Inflammatory macrophage (primary cell): ENCODE results near the gene CA11.
"Not testable (repeated sequence)": the region's sequence is repeated elsewhere in the genome, so short reads cannot be mapped to it uniquely, and the experiment has no call there.

Experiments
- DNase-seq, 2 donors: peaks; one replicate each; pipeline ENCODE4 v3.0.0-alpha.2; 2020 to 2022
- total RNA-seq, 18 experiments: gene quantifications; one replicate each; lab custom pipeline; 2026; ENCODE audit warnings: mixed read lengths in 6 of 18, inconsistent platforms in 2 of 18; lab: John Stamatoyannopoulos, UW

CA11 gene
- 1.1 to 5.5 (median 2.1) reads per million in 18 experiments for total RNA-seq

DNA sequence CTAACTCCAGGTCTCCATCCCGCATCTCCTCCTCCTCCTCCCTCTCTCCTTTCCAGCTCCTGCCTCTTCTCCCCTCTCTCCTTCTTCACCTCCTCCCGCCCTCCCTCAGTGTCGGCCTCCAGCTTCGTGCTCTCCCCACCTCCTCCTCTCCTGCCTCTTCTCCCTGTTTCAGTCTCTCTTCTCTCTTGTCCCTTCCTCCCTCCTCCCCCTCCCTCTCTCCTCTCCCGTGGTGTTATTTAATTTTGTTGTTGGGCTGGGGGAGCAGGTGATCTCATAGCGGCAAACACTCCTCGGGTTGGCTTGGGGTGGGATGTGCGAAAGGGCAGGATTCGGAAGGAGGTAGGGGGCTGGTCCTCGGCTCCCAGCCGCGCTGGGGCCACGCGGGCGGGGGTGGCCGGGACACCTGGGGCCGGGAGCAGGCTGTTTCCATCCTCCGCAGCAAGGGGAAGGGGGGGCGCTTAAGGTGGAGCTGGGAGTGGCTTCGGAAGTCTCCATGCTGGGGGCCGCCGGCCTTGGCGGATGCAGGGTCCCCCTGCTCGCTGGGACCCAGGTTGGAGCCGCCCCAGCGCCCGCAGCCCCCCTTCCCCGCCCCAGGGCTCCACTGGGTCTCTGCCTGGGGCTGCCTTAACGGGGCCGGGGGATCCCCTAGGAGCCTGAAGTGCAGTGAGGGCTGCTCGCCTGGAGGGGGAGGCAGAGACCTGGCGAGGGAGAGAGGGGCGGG lies at the start of gene CA11:
Gene CA11, minus strand, starts transcription at position 187 of the 721 bp plus-strand sequence. CDS start 555 bp downstream, outside the sequence.
- peak; percentile 76 to 78 for DNase-seq

DNA sequence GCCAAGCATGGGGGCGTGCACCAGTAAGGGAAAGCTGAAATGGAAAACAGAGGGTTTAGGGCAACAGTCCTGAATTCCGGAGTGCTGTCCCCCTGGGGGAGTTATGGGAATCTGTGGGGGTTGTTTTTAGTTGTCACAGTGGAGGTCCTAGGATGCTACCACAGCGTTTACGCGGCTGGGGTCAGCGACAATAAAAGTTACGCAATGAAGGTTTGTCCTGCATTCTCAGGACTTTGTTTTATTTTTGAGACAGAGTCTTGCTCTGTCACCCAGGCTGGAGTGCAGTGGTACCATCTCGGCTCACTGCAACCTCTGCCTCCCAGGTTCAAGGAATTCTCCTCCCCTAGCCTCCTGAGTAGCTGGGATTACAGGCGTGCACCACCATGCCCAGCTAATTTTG lies 47.6 kb upstream of the CA11 start:
- DNase-seq = not testable (repeated sequence)

DNA sequence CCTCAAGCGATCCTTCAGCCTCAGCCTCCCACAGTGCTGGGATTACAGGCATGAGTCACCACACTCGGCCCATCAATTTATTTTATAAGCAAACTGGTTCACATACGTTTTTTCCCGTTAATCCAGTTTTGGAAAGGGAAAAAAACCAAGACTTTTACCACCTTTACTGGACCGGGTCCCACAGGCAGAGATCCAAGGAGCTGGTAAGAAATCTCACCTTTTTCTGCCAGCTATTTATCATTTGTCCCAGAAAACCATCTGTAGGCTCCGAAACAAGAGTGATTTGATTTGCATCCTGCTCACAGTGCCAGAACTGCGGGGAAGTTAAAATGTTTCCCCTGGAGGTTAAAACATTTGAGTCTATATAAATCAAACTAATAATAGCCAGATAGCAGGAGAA lies 43.5 kb upstream of the CA11 start:
- no peak for DNase-seq

DNA sequence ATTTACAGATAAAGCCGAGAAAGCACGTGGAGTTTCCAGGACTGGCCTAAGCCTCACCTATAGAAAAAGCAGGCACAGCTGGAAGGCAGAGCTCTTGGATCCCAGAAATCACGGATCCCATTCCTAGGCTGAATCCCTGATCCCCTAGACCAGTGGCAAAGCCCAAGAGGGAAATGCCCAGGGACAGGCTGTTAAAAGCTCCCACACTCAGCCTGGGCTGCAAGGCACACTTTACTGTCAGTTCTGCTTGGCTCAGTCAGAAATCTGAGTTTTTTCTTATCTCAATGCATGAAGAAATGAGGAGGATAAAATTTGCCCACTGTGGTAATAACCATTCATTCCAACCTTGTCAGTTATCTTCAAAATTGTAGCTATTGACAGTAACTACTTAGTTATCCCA lies 41.8 kb upstream of the CA11 start:
- no peak for DNase-seq

DNA sequence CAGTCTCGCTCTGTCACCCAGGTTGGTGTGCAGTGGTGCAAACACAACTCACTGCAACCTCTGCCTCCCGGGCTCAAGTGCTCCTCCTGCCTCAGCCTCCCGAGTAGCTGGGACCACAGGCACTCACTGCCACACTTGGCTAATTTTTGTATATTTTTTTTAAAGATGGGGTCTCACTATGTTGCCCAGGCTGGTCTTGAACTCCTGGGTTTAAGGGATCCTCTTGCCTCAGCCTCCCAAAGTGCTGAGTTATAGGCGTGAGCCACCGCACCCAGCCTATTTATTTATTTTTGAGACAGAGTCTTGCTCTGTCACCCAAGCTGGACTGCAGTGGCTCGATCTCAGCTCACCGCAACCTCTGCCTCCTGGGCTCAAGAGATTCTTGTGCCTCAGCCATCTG lies 40.6 kb upstream of the CA11 start:
- DNase-seq = not testable (repeated sequence)

DNA sequence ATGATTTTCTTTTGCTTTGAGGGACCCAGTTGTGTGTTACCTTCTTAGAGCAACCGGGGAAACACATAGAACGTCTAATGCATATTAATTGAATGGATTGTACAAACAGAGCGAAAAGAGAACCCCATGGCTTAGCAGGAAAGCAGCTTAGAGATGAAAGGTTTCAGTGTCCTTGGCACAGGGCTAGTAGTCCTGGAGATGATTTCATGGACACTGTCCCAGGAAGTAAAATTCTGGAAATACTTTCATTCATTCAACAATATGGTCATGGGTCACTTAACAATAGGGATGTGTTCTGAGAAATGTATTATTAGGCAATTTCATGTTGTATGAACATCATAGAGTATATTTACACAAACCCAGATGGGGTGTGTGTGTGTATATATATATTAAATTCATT lies 40.1 kb upstream of the CA11 start:
- DNase-seq = no peak

DNA sequence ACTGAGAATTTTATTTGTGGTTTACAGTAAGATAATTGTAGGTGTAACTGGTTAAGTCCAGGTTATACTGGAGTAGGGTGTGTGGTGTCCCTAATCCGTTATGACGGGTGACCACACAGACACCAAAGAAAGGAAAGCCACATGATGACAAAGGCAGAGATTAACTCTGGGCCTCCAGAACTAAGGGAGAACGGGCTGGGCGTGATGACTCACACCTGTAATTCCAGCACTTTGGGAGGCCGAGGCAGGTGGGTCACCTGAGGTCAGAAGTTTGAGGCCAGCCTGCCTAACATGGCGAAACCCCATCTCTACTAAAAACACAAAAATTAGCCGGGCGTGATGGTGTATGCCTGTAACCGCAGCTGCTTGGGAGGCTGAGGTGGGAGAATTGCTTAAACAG lies 39.6 kb upstream of the CA11 start:
- DNase-seq = no peak

DNA sequence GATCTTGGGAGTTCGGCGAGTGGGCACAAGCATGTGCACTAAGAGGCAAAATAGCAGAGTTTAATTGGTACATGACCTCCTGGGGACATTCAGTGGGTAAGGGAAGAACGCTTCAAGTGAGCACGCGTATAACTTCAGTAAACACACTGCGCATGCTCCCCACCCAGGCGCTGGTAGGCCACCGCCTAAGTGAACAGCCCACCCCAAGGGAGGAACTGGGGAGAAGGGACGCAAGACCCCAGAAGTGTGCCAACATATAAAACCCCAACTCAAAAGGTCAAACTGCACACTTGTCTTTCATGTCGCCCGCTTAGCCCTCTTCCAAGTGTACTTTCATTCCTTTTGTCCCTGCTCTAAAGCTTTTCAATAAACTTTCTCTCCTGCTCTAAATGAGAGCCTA lies 37.4 kb upstream of the CA11 start:
- DNase-seq = peak in 1 of 2 donors; percentile 36

DNA sequence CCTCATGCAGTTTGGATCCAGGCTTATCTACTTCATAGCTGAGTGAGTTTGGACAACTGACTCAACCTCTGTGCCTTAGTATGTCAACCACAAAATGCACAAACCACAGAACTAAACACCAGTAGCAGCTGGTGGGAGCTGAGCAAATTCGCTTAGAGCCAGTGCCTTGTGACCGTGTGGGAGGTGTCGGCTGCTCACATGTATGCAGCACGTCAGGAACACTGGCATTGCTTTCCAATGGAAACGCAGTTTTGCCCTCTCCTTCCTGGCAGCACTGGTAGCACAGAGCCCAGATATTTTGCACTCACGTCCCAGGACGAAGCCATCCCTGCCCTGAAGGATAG lies 35.1 kb upstream of the CA11 start:
- peak; percentile 74 to 95 for DNase-seq

DNA sequence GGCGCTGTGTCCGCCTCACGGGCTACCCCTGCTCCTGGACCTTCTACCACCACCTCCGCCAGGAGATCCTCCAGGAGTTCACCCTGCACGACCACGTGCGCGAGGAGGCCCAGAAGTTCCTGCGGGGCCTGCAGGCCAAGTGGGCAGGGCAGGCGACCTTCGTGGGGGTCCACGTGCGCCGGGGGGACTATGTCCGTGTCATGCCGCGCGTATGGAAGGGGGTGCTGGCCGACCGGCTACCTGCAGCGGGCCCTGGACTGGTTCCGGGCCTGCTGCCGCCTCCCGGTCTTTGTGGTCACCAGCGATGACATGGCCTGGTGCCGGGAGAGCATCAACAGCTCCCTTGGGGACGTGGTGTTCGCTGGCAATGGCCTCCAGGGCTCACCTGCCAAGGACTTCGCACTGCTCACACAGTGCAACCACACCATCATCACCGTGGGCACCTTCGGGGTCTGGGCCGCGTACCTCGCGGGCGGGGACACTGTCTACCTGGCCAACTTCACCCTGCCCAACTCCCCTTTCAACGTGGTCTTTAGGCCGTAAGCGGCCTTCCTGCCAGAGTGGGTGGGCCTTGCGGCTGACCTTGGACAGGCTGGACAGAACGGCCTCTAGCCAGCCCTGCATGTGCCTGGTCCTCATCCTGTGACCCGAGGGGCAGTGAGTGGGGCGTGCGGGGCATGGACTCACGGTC lies 34.6 kb upstream of the CA11 start:
- no peak for DNase-seq

DNA sequence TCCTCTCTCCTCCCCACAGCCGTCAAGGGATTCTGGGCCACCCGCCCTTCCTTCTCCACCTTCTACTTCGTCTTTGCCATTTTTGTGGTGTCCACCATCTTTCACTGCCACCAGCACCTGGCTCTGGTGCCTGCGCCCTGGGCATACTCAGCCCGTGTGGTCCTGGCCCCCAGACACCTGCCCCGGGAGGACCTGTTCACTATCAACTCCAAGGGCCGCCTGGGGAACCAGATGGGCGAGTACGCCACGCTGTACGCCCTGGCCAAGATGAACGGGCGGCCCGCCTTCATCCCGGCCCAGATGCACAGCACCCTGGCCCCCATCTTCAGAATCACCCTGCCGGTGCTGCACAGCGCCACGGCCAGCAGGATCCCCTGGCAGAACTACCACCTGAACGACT lies 34.0 kb upstream of the CA11 start:
- DNase-seq = not testable (repeated sequence)

DNA sequence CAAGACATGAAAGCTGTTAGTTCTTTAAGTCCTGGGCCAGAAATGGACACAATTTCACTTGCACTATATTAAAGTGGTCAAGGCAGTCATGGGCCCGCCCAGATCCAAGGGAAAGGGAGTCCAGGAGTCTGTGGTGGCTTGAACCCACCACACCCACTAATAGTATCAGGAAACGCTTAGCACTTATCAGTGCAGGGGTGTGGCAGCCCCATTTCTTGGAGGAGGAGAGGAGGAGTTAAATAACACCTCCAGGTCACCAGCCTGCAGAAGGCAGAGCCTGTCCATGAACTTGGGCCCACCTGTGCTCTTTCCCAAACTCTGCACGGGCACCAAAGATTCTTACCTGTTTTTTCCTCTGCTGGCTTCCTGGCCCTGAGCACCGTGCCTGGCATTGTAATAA lies 32.2 kb upstream of the CA11 start:
- DNase-seq = no peak

DNA sequence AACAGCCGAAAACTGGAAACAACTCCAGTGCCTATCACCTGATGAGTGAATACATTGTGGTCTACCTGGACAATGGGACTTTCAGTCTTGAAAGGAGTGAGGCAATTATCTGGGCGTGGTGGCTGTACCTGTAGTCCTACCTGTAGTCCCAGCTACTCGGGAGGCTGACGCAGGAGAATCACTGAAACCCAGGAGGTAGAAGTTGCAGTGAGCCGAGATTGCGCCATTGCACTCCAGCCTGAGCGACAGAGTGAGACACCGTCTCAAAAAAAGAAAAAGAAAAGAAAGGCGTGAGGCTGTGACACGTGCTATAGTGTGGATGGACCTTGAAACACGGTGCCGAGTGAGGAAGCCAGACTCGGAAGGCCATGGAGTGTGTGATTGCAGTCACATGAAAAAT lies 30.9 kb upstream of the CA11 start:
- no peak for DNase-seq

DNA sequence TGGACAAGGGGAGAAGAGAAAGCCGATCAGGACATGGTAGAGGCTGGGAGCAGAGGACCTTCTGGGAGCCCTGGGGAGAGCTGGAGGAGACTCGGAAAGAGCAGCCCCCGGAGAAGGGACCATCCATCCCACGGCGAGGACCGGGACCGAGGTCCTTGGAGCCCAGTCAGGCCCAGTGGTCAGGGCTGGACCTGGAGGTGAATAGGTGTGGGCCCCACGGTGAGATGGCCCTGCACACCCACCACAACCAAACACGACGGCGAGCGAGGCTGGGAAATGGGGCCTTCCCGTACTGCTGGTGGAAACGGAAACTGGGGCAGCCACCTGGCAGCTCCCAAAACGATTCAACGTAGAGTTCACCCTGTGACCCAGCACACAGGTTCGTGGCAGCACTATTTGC lies 30.5 kb upstream of the CA11 start:
- DNase-seq = no peak

DNA sequence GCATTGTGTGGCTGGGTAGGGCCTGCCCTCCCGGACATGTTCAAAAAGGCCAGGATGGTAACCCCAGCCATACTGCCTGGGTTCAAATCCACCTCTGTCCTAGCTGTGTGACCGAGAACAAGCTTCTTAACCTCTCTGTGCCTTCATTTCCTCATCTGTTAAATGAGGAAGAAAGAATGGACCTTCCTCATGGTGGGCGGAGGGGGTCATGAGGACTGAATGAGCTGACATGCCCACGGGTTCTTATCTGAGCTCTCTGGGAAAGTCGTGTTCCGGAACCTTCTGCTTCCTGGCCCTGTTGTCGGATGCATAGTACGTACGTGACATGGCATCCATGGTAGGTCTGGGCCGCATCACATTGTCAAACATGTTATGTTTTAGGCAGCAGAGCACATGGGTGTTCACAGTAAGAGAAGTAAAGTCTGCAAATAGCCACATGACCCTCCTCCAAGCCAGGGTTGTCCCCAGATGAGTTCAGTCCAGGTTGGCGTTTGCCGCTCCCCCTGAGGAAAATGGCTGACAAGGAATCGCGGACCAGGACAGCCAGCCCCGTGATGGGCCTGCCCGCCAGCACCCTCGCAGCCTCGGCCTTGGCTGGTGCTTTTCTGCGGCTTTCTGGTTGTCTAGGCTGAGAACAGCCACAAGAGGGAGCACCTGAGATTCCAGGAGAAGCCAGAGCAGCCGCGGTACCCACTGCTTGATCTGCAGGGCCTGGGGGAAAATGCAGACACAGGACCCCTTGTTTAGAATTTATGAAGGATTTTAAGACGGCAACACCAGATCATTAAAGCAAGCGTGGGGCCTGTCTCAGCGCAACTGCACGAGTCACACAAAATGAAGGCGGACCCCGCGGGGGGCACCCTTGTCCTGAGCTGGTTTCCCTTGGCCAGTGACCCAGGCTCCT lies 29.2 kb upstream of the CA11 start:
- peak; percentile 88 to 95 for DNase-seq

DNA sequence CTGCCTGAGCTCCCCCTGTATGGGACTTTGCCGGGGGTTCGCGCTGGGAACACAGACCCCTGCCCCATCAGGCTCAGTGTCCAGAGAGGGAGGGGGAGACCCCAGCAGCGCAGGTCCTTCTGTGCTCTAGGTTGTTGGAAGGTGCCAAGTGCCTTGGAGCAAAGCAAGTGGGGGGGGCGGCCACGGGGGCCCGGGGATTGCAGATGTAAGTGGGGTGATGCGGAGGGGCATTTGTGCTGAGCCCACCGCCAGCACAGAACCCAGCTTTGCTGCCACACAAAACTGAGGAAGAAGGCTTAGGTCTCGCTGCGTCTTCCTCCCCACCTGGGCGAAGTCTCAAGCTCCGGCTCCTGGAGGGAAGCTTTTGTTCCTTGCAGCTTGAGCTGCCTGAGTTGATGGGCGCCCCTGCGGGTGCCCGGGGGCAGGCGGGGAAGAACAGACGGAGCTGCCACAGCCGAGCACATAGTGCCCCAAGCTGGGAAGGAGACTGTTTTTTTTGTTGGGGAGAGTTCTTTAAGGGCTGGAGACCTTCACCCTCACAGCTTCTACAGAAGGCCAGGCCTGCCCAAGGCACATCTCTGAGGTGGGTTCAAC lies 28.3 kb upstream of the CA11 start:
- no peak for DNase-seq

DNA sequence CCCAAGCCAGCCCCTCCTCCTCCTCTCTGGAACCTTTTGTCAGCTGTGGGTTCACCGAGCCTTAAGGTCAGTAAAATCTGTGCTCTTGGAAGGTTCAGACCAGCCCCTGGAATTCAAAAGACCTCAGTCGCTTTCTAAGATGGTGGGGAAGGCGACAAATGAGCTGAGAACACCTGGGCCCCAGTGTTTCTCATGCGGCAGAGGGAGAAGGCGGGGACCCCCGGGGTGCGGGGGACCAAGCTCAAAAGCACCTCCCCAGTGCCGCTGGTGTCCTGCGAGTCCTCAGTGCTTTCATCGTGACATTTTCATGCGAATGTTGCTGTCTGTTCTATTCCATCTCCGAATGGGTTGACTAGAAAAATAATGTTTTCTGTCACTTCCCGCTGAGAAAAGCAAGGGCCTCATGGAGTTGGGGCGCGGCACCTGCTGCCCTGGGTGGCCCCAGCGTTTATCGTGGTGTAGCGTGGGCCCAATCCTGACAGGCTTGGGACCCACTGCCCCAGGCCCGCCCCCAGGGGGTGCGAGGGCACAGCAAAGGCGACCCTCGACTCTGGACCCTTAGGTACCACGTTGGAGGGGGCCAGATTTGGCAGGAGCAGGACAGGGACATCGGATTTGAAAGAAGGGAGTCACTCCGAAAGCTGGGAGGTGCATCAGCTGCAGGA lies 27.6 kb upstream of the CA11 start:
- DNase-seq = no peak

DNA sequence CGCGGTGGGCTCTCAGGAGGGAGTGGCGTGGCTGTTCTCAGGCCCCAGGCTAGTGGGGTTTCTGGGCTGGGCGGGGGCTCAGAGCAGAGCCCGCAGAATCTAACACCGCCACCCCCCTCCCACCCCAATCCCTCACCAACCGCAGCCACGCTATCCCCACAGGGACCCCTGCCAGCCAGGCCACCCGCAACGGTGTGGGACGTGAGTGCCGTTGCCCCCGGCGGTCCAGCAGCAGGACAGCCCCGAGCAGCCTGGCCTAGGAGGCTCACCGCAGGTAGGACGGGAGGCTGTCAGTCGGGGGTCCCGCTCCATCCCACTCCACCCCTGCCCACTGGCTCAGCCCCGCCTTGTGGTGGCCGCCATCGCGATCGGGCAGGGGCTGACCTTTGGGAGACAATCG lies 27.0 kb upstream of the CA11 start, which contains the start of gene NTN5:
Gene NTN5, minus strand, starts transcription at position 24 of the 400 bp plus-strand sequence. CDS start 2,031 bp downstream, outside the sequence.
- DNase-seq = no peak

DNA sequence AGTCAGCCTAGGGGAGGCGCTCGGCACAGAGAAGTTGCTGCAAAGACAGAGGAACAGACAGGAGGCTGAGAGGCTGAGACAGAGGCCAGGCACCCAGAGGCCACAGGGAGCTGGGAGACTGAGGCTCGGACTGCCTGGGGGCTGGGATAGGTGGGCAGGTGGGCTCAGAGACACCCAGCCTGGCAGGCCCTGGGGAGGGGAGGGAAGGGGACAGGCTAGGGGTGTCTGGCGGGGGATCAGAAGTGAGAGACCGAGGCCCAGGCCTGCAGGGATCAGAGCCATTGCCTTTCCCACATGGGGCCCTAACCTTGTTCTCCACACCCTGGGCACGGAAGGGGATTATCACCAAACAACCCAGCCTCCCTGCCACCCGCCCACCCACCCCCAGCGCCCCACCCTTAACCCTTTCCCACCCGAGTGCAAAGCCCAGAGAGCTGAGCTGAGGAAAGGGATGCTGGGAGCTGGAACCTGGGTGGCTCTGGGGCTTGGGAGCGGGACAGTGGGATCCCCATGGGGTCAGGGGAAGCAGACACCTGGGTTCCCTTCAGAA lies 25.5 kb upstream of the CA11 start:
- DNase-seq = no peak

DNA sequence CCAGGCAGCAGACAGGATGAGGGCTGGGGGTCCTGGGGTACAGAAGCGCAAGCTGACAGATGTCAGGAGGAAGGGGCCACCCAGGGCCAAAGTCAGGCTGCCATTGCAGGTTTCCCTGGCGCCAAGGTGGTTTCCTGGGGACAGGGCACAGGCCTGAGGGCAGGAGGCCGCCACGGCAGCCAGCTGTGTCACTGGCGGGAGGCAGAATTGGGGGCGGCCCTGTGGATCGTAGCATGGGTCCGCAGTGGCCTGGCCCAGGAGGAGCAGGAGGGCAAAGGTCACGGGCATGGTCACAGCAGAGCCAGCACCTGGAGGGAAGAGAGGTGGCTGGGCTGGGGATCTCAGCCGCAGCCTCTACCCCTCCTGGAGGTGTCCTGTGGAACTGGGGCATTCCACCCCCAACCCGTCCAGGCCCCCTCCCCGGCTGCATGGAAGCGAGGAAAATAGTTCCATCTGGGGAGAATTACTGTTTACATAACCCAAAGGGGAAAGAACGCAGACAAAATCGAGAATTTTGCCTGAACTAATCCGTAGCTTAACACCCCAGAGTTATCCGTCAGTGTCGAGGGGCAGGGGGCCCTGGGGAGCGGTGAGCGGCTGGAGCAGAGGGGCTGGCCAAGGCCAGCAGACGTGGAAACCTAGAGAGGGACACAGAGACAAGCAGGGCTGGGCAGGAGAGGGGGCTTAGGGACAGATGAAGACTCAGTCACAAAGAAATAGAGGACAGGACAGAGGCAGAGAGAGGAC lies 24.9 kb upstream of the CA11 start:
- no peak for DNase-seq
